Neural progenitor cell (in vitro differentiated cells): ENCODE measurements around the gene PES1. TPM values are rescaled to one million over a fixed set of nuclear protein-coding genes. Genes with fewer than 3 reads are reported as not detected.
A peak's percentile ranks its signal among the peaks of the same experiment; 100 is the strongest.

Experiments used
- DNase-seq: peaks from one replicate; pipeline ENCODE4 v3.0.0-alpha.2; 2016; ENCODE audit warnings: low spot score
- H2AFZ ChIP-seq: fragments of 200-600 bp; sonication (generic); replicated peaks from 2 replicates; pipeline ENCODE4 v1.6.1; 2016; ENCODE audit warnings: antibody characterized with exemption
- H3F3A ChIP-seq: fragments of 200-600 bp; sonication (generic); 2 replicates; pipeline ENCODE4 v1.6.1; 2016; ENCODE audit warnings: antibody characterized with exemption, low read depth
- H3K27ac ChIP-seq: fragments of 200-600 bp; sonication (generic); 2 replicates; pipeline ENCODE4 v1.5.1; 2016; ENCODE audit warnings: mild to moderate bottlenecking
- H3K27me3 ChIP-seq: fragments of 200-600 bp; sonication (generic); 2 replicates; pipeline ENCODE4 v1.6.1; 2016; ENCODE audit warnings: mild to moderate bottlenecking, moderate library complexity
- H3K36me3 ChIP-seq: fragments of 200-600 bp; sonication (generic); 2 replicates; pipeline ENCODE4 v1.5.1; 2016
- H3K4me1 ChIP-seq: fragments of 200-600 bp; sonication (generic); 2 replicates; pipeline ENCODE4 v1.6.1; 2016; ENCODE audit warnings: mixed run types
- H3K4me2 ChIP-seq: fragments of 200-600 bp; sonication (generic); 2 replicates; pipeline ENCODE4 v1.6.1; 2016
- H3K4me3 ChIP-seq: fragments of 200-600 bp; sonication (generic); 2 replicates; pipeline ENCODE4 v1.5.1; 2016
- H3K79me2 ChIP-seq: fragments of 200-600 bp; sonication (generic); 2 replicates; pipeline ENCODE4 v1.6.1; 2016; ENCODE audit warnings: low read depth
- H3K9ac ChIP-seq: fragments of 200-600 bp; sonication (generic); 2 replicates; pipeline ENCODE4 v1.6.1; 2016
- H3K9me3 ChIP-seq: fragments of 200-600 bp; sonication (generic); 2 replicates; pipeline ENCODE4 v1.5.1; 2016; ENCODE audit warnings: low read depth
- H4K20me1 ChIP-seq: fragments of 200-600 bp; sonication (generic); 2 replicates; pipeline ENCODE4 v1.6.1; 2016; ENCODE audit warnings: low read depth
- H3K27ac Mint-ChIP-seq: 3 replicates; pipeline ENCODE4 v1.8.0; 2021; ENCODE audit warnings: mixed read lengths
- H3K27me3 Mint-ChIP-seq: 2 replicates; pipeline ENCODE4 v1.8.0; 2022; ENCODE audit warnings: low read depth, mild to moderate bottlenecking, inconsistent platforms, moderate library complexity, mixed read lengths; ENCODE audit not compliant: insufficient read depth
- H3K36me3 Mint-ChIP-seq: 3 replicates; pipeline ENCODE4 v1.8.0; 2021; ENCODE audit warnings: mixed read lengths
- H3K4me1 Mint-ChIP-seq: 3 replicates; pipeline ENCODE4 v1.8.0; 2021; ENCODE audit warnings: mixed read lengths
- H3K4me3 Mint-ChIP-seq: 3 replicates; pipeline ENCODE4 v1.8.0; 2021; ENCODE audit warnings: mild to moderate bottlenecking, moderate library complexity, mixed read lengths
- H3K9me3 Mint-ChIP-seq: 3 replicates; pipeline ENCODE4 v1.8.0; 2020; ENCODE audit warnings: mixed read lengths
- CTCF ChIP-seq: fragments of 200-600 bp; sonication (generic); IDR thresholded peaks from 2 replicates; pipeline ENCODE4 v1.5.1; 2017; ENCODE audit warnings: antibody characterized with exemption, mild to moderate bottlenecking
- EZH2 ChIP-seq: fragments of 200-600 bp; sonication (generic); IDR thresholded peaks from 2 replicates; pipeline ENCODE4 v1.6.1; 2017; ENCODE audit warnings: antibody characterized with exemption, mild to moderate bottlenecking, moderate library complexity
- EZH2phosphoT487 ChIP-seq: fragments of 200-600 bp; sonication (generic); IDR thresholded peaks from 2 replicates; pipeline ENCODE4 v1.6.1; 2017; ENCODE audit warnings: antibody characterized with exemption
- total RNA-seq: library from RNA; depleted of rRNA; stranded (reverse); fragments of >200 nt; gene quantifications from 2 replicates; pipeline ENCODE4 v1.2.3, GENCODE V29; 2015; ENCODE audit warnings: low replicate concordance

PES1 gene
- total RNA-seq, 1 donor from 2014 or later = 30.2 TPM

GRCh38 chr22:30547188-30547587 is 44.5 kb downstream of the PES1 start:
- Mint-ChIP-seq H3K9me3 (no peaks in the 10 kb centered on the region), H3K36me3 (no peaks in the 10 kb centered on the region), H3K27ac (peak overlapping the region; percentile 64), H3K27me3 (peaks cover 4% of the 10 kb centered on the region), H3K4me1 (peaks cover 20% of the 10 kb centered on the region), H3K4me3 (no peak overlapping the region)
- DNase-seq = no peak
- Histone ChIP-seq H3K9ac (no peak overlapping the region), H3K27me3 (peaks cover 17% of the 10 kb centered on the region), H3K9me3 (no peaks in the 10 kb centered on the region), H3F3A (peaks cover 4% of the 10 kb centered on the region), H3K4me3 (no peak overlapping the region), H4K20me1 (no peaks in the 10 kb centered on the region), H3K79me2 (no peaks in the 10 kb centered on the region), H3K36me3 (no peaks in the 10 kb centered on the region), H3K4me1 (no peaks in the 10 kb centered on the region), H2AFZ (no peak overlapping the region), H3K4me2 (no peak overlapping the region), H3K27ac (no peak overlapping the region)
- no peak for TF ChIP-seq EZH2phosphoT487
- no peak for TF ChIP-seq EZH2
- no peak for TF ChIP-seq CTCF

GRCh38 chr22:30546616-30547015 is 45.1 kb downstream of the PES1 start, which contains the start of gene SEC14L6:
TSS of gene SEC14L6 (minus strand) at chr22:30546741. CDS start at chr22:30546682, 59 bp downstream.
- Mint-ChIP-seq H3K4me3 (peak within 1 kb of the TSS; percentile 48), H3K27ac (peak within 1 kb of the TSS; percentile 65), H3K4me1 (peaks cover 23% of the 10 kb centered on the region), H3K9me3 (no peaks in the 10 kb centered on the region), H3K36me3 (no peaks in the 10 kb centered on the region), H3K27me3 (peaks cover 4% of the 10 kb centered on the region)
- Histone ChIP-seq H3K79me2 (no peaks in the 10 kb centered on the region), H4K20me1 (no peaks in the 10 kb centered on the region), H3K4me2 (no peak within 1 kb of the TSS), H3K27ac (no peak within 1 kb of the TSS), H3K36me3 (no peaks in the 10 kb centered on the region), H3K4me1 (peaks cover 5% of the 10 kb centered on the region), H3K9ac (no peak within 1 kb of the TSS), H2AFZ (no peak within 1 kb of the TSS), H3F3A (peaks cover 7% of the 10 kb centered on the region), H3K4me3 (no peak within 1 kb of the TSS), H3K27me3 (peaks cover 19% of the 10 kb centered on the region), H3K9me3 (no peaks in the 10 kb centered on the region)
- TF ChIP-seq CTCF (no peak), EZH2phosphoT487 (no peak), EZH2 (no peak)
- DNase-seq = no peak

GRCh38 chr22:30542811-30543188 is 48.9 kb downstream of the PES1 start:
- peak overlapping the region; percentile 58 for H3K4me3 ChIP-seq
- peak overlapping the region; percentile 90 for H3K27ac Mint-ChIP-seq

GRCh38 chr22:30541961-30542810 is 49.5 kb downstream of the PES1 start:
- H2AFZ ChIP-seq = peak overlapping the region; percentile 91
- H3K27ac Mint-ChIP-seq = peak overlapping the region; percentile 90

More at GRCh38 chr22:30542811-30543188, 48.9 kb downstream of the PES1 start:
- Mint-ChIP-seq H3K36me3 (no peaks in the 10 kb centered on the region), H3K27me3 (peaks cover 7% of the 10 kb centered on the region), H3K4me3 (peak overlapping the region; percentile 80), H3K4me1 (peaks cover 25% of the 10 kb centered on the region), H3K9me3 (no peaks in the 10 kb centered on the region)
- Histone ChIP-seq H4K20me1 (no peaks in the 10 kb centered on the region), H3K36me3 (no peaks in the 10 kb centered on the region), H3K27ac (no peak overlapping the region), H3K9me3 (no peaks in the 10 kb centered on the region), H3K4me1 (peaks cover 5% of the 10 kb centered on the region), H3K4me2 (peak overlapping the region; percentile 82), H2AFZ (peak overlapping the region; percentile 91), H3F3A (peaks cover 8% of the 10 kb centered on the region), H3K79me2 (no peaks in the 10 kb centered on the region), H3K27me3 (peaks cover 25% of the 10 kb centered on the region), H3K9ac (no peak overlapping the region)
- TF ChIP-seq EZH2 (no peak), EZH2phosphoT487 (no peak)
- no peak for DNase-seq

More at GRCh38 chr22:30541961-30542810, 49.5 kb downstream of the PES1 start:
- peak overlapping the region; percentile 58 for H3K4me3 ChIP-seq
- H3K4me1 ChIP-seq = peaks cover 5% of the 10 kb centered on the region
- H3K4me3 Mint-ChIP-seq = peak overlapping the region; percentile 85
- TF ChIP-seq CTCF (peak; percentile 15), EZH2 (peak; percentile 42), EZH2phosphoT487 (no peak)
- peak; percentile 73 for DNase-seq
- H3K9ac ChIP-seq = no peak overlapping the region
- peaks cover 20% of the 10 kb centered on the region for H3K4me1 Mint-ChIP-seq
- no peaks in the 10 kb centered on the region for H3K9me3 Mint-ChIP-seq
- H3K27me3 ChIP-seq = peaks cover 25% of the 10 kb centered on the region
- H4K20me1 ChIP-seq = no peaks in the 10 kb centered on the region
- H3K79me2 ChIP-seq = no peaks in the 10 kb centered on the region
- H3K36me3 Mint-ChIP-seq = no peaks in the 10 kb centered on the region
- no peak overlapping the region for H3K27ac ChIP-seq
- H3K36me3 ChIP-seq = no peaks in the 10 kb centered on the region
- no peaks in the 10 kb centered on the region for H3K9me3 ChIP-seq
- H3F3A ChIP-seq = peaks cover 8% of the 10 kb centered on the region
- peak overlapping the region; percentile 82 for H3K4me2 ChIP-seq
- peaks cover 8% of the 10 kb centered on the region for H3K27me3 Mint-ChIP-seq
